Activated T-helper 2 cell treated with anti-CD3 and anti-CD28 coated beads, Interferon-gamma antibody, Interleukin-2, Interleukin-4, amounts not matched to agents 10 μg/mL and 5 μg/mL and 100 μg/mL, durations not matched to agents 14 hours and 24 hours and 36 hours (primary cell): ENCODE measurements around the gene FOXI2. TPM values are rescaled to one million over a fixed set of nuclear protein-coding genes. Genes with fewer than 3 reads are reported as not detected.

Source experiments
- DNase-seq: peaks from one replicate; pipeline ENCODE4 v3.0.0; 2021; ENCODE audit warnings: low spot score
- H3K27ac Mint-ChIP-seq: one replicate; pipeline ENCODE4 v1.8.0; 2021; ENCODE audit warnings: mixed read lengths
- H3K27me3 Mint-ChIP-seq: one replicate; pipeline ENCODE4 v1.8.0; 2021; ENCODE audit warnings: low read depth, mixed read lengths
- H3K36me3 Mint-ChIP-seq: one replicate; pipeline ENCODE4 v1.8.0; 2021; ENCODE audit warnings: low read depth, mixed read lengths
- H3K4me1 Mint-ChIP-seq: one replicate; pipeline ENCODE4 v1.8.0; 2021; ENCODE audit warnings: low read depth, mixed read lengths
- H3K4me3 Mint-ChIP-seq: one replicate; pipeline ENCODE4 v1.8.0; 2021; ENCODE audit warnings: low read depth, mild to moderate bottlenecking, moderate library complexity, mixed read lengths
- H3K9me3 Mint-ChIP-seq: one replicate; pipeline ENCODE4 v1.8.0; 2021; ENCODE audit warnings: mixed read lengths
- intact Hi-C: fragments of 100-400 bp; cut with micrococcal nuclease; formaldehyde crosslinking; loops from one replicate; pipeline ENCODE4 v1.15.1; 2023
- total RNA-seq: library from RNA; stranded (reverse); gene quantifications from 2 replicates; pipeline ENCODE4 v1.2.3, GENCODE V29; 2022

The FOXI2 gene
- total RNA-seq, 1 donor from 2014 or later = not detected

DNA sequence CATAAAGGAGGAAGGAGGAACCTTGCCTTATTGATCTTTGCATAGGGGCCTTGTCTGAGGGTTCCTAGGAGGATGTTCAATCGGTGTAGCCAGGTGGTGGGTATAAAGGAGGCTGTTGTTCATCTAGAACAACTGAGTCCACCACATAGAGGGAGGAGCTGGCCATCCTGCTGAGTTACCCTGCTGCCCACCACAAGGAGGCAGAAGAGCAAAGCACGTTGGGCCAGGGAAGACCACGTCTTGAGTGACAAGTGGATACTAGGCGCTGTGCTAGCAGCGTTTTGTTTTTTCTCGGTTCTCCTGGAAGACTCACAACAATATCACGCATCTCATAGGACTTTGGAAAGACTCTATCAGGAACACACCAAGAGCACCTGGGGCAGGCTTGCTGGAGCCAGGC lies 20.0 kb downstream of the FOXI2 start:
- Mint-ChIP-seq H3K27ac (no peak overlapping the region), H3K4me1 (no peaks in the 10 kb centered on the region), H3K4me3 (no peak overlapping the region), H3K27me3 (no peaks in the 10 kb centered on the region), H3K9me3 (no peaks in the 10 kb centered on the region), H3K36me3 (no peaks in the 10 kb centered on the region)
- intact Hi-C loops = no loop called here
- DNase-seq = no peak

DNA sequence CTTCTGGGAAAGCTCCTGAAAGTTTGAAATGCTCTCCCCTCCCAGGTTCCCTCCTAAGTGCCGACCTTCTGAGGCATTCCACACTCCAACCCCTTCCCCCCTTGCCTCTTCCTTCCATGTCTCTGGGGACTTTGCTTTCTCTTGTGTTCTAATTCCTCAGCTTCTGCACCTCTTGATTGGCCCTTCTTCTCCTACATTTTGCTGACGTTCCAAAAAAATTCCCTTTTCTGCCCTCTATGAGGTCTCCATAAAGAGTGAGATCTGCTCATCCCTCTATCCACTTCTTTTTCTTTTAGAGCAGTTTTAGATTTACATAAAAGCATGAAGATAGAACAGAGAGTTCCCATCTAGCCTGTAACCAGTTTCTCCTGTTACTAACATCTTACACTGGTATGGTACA lies 22.3 kb downstream of the FOXI2 start:
- DNase-seq = no peak
- H3K4me3 Mint-ChIP-seq = no peak overlapping the region
- H3K4me1 Mint-ChIP-seq = no peaks in the 10 kb centered on the region
- H3K27me3 Mint-ChIP-seq = no peaks in the 10 kb centered on the region
- H3K27ac Mint-ChIP-seq = no peak overlapping the region
- no peaks in the 10 kb centered on the region for H3K36me3 Mint-ChIP-seq
- H3K9me3 Mint-ChIP-seq = no peaks in the 10 kb centered on the region
- intact Hi-C loops = no loop called here

DNA sequence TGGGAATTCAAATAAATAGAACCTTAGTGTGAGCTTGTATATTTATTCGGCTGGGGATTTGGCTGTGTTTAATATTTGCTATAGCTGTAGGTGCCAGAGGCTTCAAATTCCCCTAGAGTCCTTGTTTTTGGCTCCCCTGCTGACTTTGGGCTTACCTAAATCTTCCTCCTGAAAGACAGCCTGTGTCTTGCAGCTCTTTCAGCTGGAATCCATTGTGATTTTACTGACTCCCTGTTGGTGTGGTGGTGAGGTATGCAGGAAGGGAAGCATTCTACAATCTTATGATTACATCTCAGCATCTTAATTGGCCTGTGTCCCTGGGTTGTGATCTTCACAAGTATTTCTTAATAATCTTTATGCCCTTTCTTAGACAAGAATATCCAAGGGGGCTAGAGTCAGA lies 25.9 kb downstream of the FOXI2 start:
- Mint-ChIP-seq H3K27me3 (peaks cover 2% of the 10 kb centered on the region), H3K27ac (no peak overlapping the region)

DNA sequence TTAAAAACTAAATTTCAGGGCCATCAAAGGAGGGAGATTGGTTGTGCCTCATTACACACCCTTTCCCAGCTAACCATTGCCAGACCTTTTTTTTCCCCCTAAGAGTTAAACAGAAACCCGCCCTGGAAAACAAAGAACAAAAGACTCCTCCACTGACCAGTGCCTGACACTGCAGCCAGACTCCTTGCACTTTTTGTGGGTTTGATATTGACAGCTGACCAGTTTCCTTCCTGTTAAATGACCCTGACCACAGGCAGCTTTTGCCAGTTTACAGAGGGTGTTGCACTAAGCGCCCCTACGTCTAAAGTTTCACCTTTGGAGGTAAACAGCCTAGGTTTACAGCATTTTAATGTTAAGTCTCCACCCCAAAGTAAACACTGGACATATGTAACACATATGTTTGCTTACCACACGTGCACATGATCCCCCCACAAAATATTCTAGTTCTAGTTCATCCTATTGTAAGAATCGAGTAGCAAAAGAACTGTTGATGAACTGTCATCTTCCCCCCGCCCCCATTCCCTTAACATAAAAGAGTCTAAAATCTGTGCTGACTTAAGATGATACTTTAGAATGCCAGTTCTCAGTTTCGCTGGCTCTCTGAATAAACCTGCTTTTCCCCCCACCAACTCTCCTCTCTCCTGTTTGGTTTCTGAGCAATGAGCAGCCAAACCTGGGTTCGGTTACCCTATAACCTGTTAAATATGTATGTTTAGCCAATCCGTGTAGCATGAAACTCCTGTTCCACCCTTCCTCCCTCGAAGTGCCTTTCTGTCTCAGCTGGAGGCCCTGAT lies 38.0 kb downstream of the FOXI2 start:
- Mint-ChIP-seq H3K4me3 (no peak overlapping the region), H3K27me3 (no peaks in the 10 kb centered on the region), H3K9me3 (no peaks in the 10 kb centered on the region), H3K27ac (no peak overlapping the region), H3K36me3 (no peaks in the 10 kb centered on the region), H3K4me1 (no peaks in the 10 kb centered on the region)
- intact Hi-C loops = no loop called here
- no peak for DNase-seq

More for the DNA sequence above, 25.9 kb downstream of the FOXI2 start:
- DNase-seq = no peak
- H3K4me1 Mint-ChIP-seq = no peaks in the 10 kb centered on the region
- intact Hi-C loops = no loop called here
- no peaks in the 10 kb centered on the region for H3K9me3 Mint-ChIP-seq
- H3K4me3 Mint-ChIP-seq = no peak overlapping the region
- no peaks in the 10 kb centered on the region for H3K36me3 Mint-ChIP-seq

DNA sequence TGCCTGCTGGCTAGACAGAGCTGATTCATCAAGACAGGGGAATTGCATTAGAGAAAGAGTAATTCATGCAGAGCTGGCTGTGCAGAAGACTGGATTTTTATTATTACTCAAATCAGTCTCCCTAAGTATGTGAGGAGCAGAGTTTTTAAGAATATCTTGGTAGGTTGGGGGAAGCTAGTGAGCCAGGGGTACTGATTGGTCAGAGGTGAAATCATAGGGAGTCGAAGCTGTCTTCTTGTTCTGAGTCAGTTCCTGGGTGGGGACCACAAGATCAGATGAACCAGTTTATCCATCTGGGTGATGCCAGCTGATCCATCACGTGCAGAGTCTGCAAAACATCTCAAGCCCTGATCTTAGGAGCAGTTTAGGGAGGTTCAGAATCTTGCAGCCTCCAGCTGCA lies 39.8 kb downstream of the FOXI2 start:
- intact Hi-C loops = no loop called here
- Mint-ChIP-seq H3K4me3 (no peak overlapping the region), H3K27ac (no peak overlapping the region), H3K4me1 (no peaks in the 10 kb centered on the region), H3K27me3 (no peaks in the 10 kb centered on the region), H3K36me3 (no peaks in the 10 kb centered on the region), H3K9me3 (no peaks in the 10 kb centered on the region)
- no peak for DNase-seq

DNA sequence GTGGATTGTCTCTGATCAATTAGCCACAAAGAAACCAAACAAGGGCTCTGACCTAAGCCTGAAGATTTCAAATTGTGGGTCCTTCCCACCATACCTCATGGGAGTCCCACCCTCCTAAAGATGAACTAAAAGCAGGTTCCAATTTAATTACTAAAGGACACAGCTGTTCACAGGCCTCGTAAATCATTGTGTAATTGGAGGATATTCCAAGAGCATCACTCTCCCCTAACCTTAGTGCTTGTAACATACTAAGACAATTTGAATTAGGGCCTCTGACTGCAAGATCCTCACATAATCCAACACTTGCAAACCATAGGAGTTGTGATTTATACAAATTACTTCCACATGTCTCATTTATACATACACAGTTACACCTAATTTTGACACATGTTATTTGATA lies 44.4 kb downstream of the FOXI2 start:
- no peaks in the 10 kb centered on the region for H3K36me3 Mint-ChIP-seq

DNA sequence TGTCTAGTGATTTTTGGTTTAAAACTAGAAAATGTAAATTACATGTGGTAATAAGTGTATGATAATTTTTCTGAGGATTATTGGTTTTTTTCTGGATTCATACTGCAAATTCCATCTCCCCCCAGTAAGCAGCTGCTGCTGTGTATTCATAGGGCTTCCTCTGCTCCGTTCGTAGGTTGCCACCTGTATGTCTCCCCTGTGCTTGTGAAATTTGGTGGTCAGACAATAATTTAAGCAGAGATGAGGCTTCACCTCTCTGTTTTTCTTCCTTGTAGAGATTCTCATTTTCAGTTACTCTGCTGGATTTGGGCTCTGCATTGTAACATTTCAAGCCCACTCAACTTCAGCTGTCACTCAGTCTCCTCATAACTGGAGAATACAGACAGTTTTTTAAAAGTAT lies 50.9 kb downstream of the FOXI2 start:
- peaks cover 10% of the 10 kb centered on the region for H3K27me3 Mint-ChIP-seq
- H3K4me1 Mint-ChIP-seq = no peaks in the 10 kb centered on the region
- no peak for DNase-seq
- H3K36me3 Mint-ChIP-seq = no peaks in the 10 kb centered on the region
- H3K27ac Mint-ChIP-seq = no peak overlapping the region
- intact Hi-C loops = no loop called here
- no peaks in the 10 kb centered on the region for H3K9me3 Mint-ChIP-seq
- no peak overlapping the region for H3K4me3 Mint-ChIP-seq

More for the DNA sequence above, 44.4 kb downstream of the FOXI2 start:
- Mint-ChIP-seq H3K9me3 (no peaks in the 10 kb centered on the region), H3K27ac (no peak overlapping the region), H3K4me1 (no peaks in the 10 kb centered on the region), H3K27me3 (no peaks in the 10 kb centered on the region), H3K4me3 (no peak overlapping the region)
- no peak for DNase-seq
- intact Hi-C loops = no loop called here

DNA sequence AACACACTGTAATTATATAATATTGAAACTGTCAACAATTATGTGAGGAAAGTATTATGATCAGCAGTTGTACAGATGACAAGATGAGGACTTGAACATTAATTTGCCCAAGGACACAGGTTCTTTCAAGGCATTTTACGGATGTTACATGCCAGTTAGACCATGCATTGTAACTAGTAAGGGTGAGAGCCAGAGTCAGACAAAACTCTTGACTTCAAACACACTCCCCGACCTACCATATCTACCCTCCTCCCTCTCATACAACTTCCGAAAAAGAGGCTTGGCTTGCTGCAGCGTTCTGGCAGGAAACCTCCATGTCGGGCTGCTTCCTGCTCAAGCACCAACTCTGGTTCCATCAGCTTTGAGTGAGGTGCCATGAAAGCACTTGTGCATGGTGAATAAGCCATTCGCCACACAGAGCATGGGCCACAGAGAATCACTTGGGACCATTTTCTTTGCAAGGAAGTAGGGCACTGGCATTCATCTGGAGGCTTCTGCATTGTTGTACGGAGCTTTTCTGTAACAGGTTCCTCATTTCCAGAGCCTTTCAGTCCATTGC lies 53.2 kb downstream of the FOXI2 start:
- no peaks in the 10 kb centered on the region for H3K9me3 Mint-ChIP-seq
- no peak overlapping the region for H3K27ac Mint-ChIP-seq
- no peak overlapping the region for H3K4me3 Mint-ChIP-seq
- DNase-seq = no peak
- no peaks in the 10 kb centered on the region for H3K4me1 Mint-ChIP-seq
- intact Hi-C loops = no loop called here
- H3K36me3 Mint-ChIP-seq = no peaks in the 10 kb centered on the region
- H3K27me3 Mint-ChIP-seq = peaks cover 10% of the 10 kb centered on the region

Other genes starting within 250 kb of the FOXI2 start
- gene NPS, start 187.9 kb upstream of the FOXI2 start, total RNA-seq = not detected in 2 replicates
- not detected in 2 replicates for gene CLRN3, start 155.8 kb downstream of the FOXI2 start, total RNA-seq
- 16.8 and 17.0 TPM in 2 replicates for gene PTPRE, start 169.9 kb downstream of the FOXI2 start, total RNA-seq